Measurements from ENCODE around the gene NUMBL. TPM values are rescaled to one million over a fixed set of nuclear protein-coding genes. Genes with fewer than 3 reads are reported as not detected.

NUMBL gene
- total and polyA plus RNA-seq, 9 of the 15 experiments (the other 6 are each of a cell fraction or from before 2014, with no cell fraction given) = 0.39 to 38.6 (median 6.6) TPM

GRCh38 chr19:40690693-40691420 lies 406 bp upstream of the NUMBL start (continued):
- TF ChIP-seq RBBP5 (IDR thresholded peaks at IDR 0.05; ENCODE audit: borderline replicate concordance, insufficient read depth, low read length, poor library complexity, severe bottlenecking) = peak; percentile 26
- TF ChIP-seq NR0B1 (IDR thresholded peaks at IDR 0.05; ENCODE audit: partially characterized antibody) = no peak
- TF ChIP-seq KLF13 (tag; IDR thresholded peaks at IDR 0.05; ENCODE audit: borderline replicate concordance, low read depth) = peak; percentile 46; the same call in 1 of the 2 replicates
- TF ChIP-seq EZH2 (IDR thresholded peaks at IDR 0.05; ENCODE audit: borderline replicate concordance, low read depth, low read length) = no peak
- TF ChIP-seq L3MBTL2 (IDR thresholded peaks at IDR 0.05) = peak; percentile 98
- TF ChIP-seq, protein P1, sequence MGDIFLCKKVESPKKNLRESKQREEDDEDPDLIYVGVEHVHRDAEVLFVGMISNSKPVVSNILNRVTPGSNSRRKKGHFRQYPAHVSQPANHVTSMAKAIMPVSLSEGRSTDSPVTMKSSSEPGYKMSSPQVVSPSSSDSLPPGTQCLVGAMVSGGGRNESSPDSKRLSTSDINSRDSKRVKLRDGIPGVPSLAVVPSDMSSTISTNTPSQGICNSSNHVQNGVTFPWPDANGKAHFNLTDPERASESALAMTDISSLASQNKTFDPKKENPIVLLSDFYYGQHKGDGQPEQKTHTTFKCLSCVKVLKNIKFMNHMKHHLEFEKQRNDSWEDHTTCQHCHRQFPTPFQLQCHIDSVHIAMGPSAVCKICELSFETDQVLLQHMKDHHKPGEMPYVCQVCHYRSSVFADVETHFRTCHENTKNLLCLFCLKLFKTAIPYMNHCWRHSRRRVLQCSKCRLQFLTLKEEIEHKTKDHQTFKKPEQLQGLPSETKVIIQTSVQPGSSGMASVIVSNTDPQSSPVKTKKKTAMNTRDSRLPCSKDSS (IDR thresholded peaks at IDR 0.05; ENCODE audit: low read depth, partially characterized antibody) = no peak
- TF ChIP-seq REST (IDR thresholded peaks at IDR 0.05; ENCODE audit: borderline replicate concordance) = no peak
- 0 out of 2 replicates have a peak, but pooled peaks have one; percentile 35 for TF ChIP-seq REST (CRISPR knock-in tag; IDR thresholded peaks at IDR 0.05; ENCODE audit: low read depth)
- TF ChIP-seq, protein P2, sequence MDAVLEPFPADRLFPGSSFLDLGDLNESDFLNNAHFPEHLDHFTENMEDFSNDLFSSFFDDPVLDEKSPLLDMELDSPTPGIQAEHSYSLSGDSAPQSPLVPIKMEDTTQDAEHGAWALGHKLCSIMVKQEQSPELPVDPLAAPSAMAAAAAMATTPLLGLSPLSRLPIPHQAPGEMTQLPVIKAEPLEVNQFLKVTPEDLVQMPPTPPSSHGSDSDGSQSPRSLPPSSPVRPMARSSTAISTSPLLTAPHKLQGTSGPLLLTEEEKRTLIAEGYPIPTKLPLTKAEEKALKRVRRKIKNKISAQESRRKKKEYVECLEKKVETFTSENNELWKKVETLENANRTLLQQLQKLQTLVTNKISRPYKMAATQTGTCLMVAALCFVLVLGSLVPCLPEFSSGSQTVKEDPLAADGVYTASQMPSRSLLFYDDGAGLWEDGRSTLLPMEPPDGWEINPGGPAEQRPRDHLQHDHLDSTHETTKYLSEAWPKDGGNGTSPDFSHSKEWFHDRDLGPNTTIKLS (IDR thresholded peaks at IDR 0.05; ENCODE audit: borderline replicate concordance, low read depth) = peak; percentile 73
- no peak for TF ChIP-seq FIP1L1 (IDR thresholded peaks at IDR 0.05; ENCODE audit: low read depth, low read length, poor library complexity, severe bottlenecking)
- TF ChIP-seq SREBF2 (CRISPR knock-in tag; IDR thresholded peaks at IDR 0.05) = no peak
- TF ChIP-seq BRD4 (IDR thresholded peaks at IDR 0.05) = 0 out of 2 replicates have a peak, but pooled peaks have one; percentile 61
- TF ChIP-seq FUS (optimal IDR thresholded peaks at IDR 0.05; ENCODE audit: low read depth, low read length) = no peak
- peak; percentile 46 for TF ChIP-seq NEUROD1 (IDR thresholded peaks at IDR 0.05; ENCODE audit: borderline replicate concordance, low read depth, low read length, partially characterized antibody)

Data from K562 (cell line).